ENCODE results near the gene EXD3. TPM values are rescaled to one million over a fixed set of nuclear protein-coding genes. Genes with fewer than 3 reads are reported as not detected.
A peak's percentile ranks its signal among the peaks of the same experiment; 100 is the strongest.

Gene EXD3
- total and polyA plus RNA-seq, 2 of the 13 experiments (the other 11 are each of a cell fraction or from before 2014, with no cell fraction given): 2.7 to 4.8 TPM

DNA sequence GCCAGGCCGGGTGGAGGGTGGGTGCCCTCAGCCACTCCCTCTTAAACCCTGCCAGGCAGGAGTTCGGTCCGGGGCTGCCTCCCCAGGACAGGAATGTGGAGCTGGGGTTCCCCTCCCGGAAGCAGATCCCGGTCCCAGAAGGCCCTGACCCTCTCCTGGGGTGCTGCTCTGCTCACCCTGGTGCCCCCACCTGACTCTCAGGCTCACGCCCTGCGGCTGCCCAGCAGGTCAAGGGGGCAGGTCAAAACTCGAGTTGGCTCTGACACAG, 117.2 kb downstream of the EXD3 start:
- CTCF ChIA-PET (ENCODE audit: low intra/inter-chr PET ratio, low total read pairs): no interaction called here
- no peak overlapping the region for H3K9ac ChIP-seq (ENCODE audit: insufficient read depth, low read depth, low read length)
- FAIRE-seq: no peak
- TF ChIP-seq ZNF460 (CRISPR knock-in tag; IDR thresholded peaks at IDR 0.05; ENCODE audit: borderline replicate concordance) (no peak), ZFP36 (IDR thresholded peaks at IDR 0.05; ENCODE audit: borderline replicate concordance, low read depth, low read length, partially characterized antibody) (no peak), MTF2 (CRISPR knock-in tag; IDR thresholded peaks at IDR 0.05; ENCODE audit: borderline replicate concordance) (0 out of 2 replicates have a peak, but pooled peaks have one; percentile 16), ARNT2 (CRISPR knock-in tag; IDR thresholded peaks at IDR 0.05; ENCODE audit: low read depth) (no peak), SMARCE1 (IDR thresholded peaks at IDR 0.05; ENCODE audit: borderline replicate concordance) (no peak), ZNF597 (CRISPR knock-in tag; IDR thresholded peaks at IDR 0.05) (no peak), HNRNPLL (IDR thresholded peaks at IDR 0.05; ENCODE audit: low read depth, low read length, poor library complexity, severe bottlenecking) (peak; percentile 27), MYC (CRISPR knock-in tag; IDR thresholded peaks at IDR 0.05; ENCODE audit: borderline replicate concordance) (0 out of 2 replicates have a peak, but pooled peaks have one; percentile 15), ZFX (CRISPR knock-in tag; IDR thresholded peaks at IDR 0.05; ENCODE audit: low read depth) (0 out of 2 replicates have a peak, but pooled peaks have one; percentile 5), ZNF589 (CRISPR knock-in tag; conservative IDR thresholded peaks at IDR 0.05) (no peak), IRX3 (CRISPR knock-in tag; IDR thresholded peaks at IDR 0.05; ENCODE audit: borderline replicate concordance, low read depth) (no peak), PHF21A (CRISPR knock-in tag; IDR thresholded peaks at IDR 0.05) (0 out of 2 replicates have a peak, but pooled peaks have one; percentile 10)
- TF ChIP-seq, protein P1, sequence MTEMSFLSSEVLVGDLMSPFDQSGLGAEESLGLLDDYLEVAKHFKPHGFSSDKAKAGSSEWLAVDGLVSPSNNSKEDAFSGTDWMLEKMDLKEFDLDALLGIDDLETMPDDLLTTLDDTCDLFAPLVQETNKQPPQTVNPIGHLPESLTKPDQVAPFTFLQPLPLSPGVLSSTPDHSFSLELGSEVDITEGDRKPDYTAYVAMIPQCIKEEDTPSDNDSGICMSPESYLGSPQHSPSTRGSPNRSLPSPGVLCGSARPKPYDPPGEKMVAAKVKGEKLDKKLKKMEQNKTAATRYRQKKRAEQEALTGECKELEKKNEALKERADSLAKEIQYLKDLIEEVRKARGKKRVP (CRISPR knock-in tag; IDR thresholded peaks at IDR 0.05): no peak
- TF ChIP-seq, protein P2, sequence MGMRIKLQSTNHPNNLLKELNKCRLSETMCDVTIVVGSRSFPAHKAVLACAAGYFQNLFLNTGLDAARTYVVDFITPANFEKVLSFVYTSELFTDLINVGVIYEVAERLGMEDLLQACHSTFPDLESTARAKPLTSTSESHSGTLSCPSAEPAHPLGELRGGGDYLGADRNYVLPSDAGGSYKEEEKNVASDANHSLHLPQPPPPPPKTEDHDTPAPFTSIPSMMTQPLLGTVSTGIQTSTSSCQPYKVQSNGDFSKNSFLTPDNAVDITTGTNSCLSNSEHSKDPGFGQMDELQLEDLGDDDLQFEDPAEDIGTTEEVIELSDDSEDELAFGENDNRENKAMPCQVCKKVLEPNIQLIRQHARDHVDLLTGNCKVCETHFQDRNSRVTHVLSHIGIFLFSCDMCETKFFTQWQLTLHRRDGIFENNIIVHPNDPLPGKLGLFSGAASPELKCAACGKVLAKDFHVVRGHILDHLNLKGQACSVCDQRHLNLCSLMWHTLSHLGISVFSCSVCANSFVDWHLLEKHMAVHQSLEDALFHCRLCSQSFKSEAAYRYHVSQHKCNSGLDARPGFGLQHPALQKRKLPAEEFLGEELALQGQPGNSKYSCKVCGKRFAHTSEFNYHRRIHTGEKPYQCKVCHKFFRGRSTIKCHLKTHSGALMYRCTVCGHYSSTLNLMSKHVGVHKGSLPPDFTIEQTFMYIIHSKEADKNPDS (CRISPR knock-in tag; IDR thresholded peaks at IDR 0.05): no peak
- TF ChIP-seq, protein P3, sequence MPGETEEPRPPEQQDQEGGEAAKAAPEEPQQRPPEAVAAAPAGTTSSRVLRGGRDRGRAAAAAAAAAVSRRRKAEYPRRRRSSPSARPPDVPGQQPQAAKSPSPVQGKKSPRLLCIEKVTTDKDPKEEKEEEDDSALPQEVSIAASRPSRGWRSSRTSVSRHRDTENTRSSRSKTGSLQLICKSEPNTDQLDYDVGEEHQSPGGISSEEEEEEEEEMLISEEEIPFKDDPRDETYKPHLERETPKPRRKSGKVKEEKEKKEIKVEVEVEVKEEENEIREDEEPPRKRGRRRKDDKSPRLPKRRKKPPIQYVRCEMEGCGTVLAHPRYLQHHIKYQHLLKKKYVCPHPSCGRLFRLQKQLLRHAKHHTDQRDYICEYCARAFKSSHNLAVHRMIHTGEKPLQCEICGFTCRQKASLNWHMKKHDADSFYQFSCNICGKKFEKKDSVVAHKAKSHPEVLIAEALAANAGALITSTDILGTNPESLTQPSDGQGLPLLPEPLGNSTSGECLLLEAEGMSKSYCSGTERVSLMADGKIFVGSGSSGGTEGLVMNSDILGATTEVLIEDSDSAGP (CRISPR knock-in tag; IDR thresholded peaks at IDR 0.05; ENCODE audit: borderline replicate concordance): 0 out of 2 replicates have a peak, but pooled peaks have one; percentile 16
- TF ChIP-seq, protein P4, sequence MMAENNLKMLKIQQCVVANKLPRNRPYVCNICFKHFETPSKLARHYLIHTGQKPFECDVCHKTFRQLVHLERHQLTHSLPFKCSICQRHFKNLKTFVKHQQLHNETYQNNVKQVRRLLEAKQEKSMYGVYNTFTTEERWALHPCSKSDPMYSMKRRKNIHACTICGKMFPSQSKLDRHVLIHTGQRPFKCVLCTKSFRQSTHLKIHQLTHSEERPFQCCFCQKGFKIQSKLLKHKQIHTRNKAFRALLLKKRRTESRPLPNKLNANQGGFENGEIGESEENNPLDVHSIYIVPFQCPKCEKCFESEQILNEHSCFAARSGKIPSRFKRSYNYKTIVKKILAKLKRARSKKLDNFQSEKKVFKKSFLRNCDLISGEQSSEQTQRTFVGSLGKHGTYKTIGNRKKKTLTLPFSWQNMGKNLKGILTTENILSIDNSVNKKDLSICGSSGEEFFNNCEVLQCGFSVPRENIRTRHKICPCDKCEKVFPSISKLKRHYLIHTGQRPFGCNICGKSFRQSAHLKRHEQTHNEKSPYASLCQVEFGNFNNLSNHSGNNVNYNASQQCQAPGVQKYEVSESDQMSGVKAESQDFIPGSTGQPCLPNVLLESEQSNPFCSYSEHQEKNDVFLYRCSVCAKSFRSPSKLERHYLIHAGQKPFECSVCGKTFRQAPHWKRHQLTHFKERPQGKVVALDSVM (CRISPR knock-in tag; IDR thresholded peaks at IDR 0.05): 0 out of 2 replicates have a peak, but pooled peaks have one; percentile 3

More for the DNA sequence above, 117.2 kb downstream of the EXD3 start:
- Histone ChIP-seq H2AFZ (ENCODE audit: low read length) (no peak overlapping the region), H3K4me2 (ENCODE audit: low read depth, low read length) (peak overlapping the region; percentile 49; the same call in 1 of the 2 replicates), H3K27ac (ENCODE audit: extremely low read length, insufficient read depth, low read length) (no peak overlapping the region), H3K4me3 (replicated peaks in 1 of 3; ENCODE audit: insufficient read depth in 1 of 3, low read depth in 2 of 3, low read length in 3 of 3) (peak overlapping the region in 1 of 3 experiments; percentile 28; a peak in 1 of 6 replicates), H4K20me1 (ENCODE audit: insufficient read depth, low read length) (no peaks in the 10 kb centered on the region), H3K9me3 (ENCODE audit: low read length) (no peaks in the 10 kb centered on the region), H3K27me3 (ENCODE audit: control insufficient read depth in 1 of 2, insufficient read depth in 2 of 2, low read length in 2 of 2) (peaks cover 18 to 75% of the 10 kb centered on the region in 2 experiments), H3K36me3 (replicated peaks in 1 of 2; ENCODE audit: control insufficient read depth in 1 of 2, insufficient read depth in 2 of 2, low read length in 2 of 2) (no peaks in the 10 kb centered on the region), H3K79me2 (ENCODE audit: insufficient read depth, low read length) (no peaks in the 10 kb centered on the region), H3K4me1 (ENCODE audit: insufficient read depth, low read length) (peaks cover 53% of the 10 kb centered on the region)
- ATAC-seq (no peak), DNase-seq (ENCODE audit: low spot score) (no peak)
- WGBS (ENCODE audit: low lambda C conversion rate): no CpG with 5 or more reads among the region's 8 CpGs
- intact Hi-C loops (cut with micrococcal nuclease; ENCODE audit: unreplicated experiment) (loop anchor here (10.0 kb wide), 1 partner anchor 99 kb away; no protein-coding TSS in a partner anchor), in situ Hi-C loops (cut with HindIII; ENCODE audit: extremely low pct_ligation_motif_present, low pct_unique_long_range_greater_than_20kb) (no loop called here)
- POLR2A ChIA-PET: no interaction called here
- no TSS peak for BruUV-seq (replicated peaks)
